Measurements from ENCODE around the gene GLTP.
"Not testable (repeated sequence)": the region's sequence is repeated elsewhere in the genome, so short reads cannot be mapped to it uniquely, and the experiment has no call there.

The GLTP gene, protein sequence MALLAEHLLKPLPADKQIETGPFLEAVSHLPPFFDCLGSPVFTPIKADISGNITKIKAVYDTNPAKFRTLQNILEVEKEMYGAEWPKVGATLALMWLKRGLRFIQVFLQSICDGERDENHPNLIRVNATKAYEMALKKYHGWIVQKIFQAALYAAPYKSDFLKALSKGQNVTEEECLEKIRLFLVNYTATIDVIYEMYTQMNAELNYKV

DNA sequence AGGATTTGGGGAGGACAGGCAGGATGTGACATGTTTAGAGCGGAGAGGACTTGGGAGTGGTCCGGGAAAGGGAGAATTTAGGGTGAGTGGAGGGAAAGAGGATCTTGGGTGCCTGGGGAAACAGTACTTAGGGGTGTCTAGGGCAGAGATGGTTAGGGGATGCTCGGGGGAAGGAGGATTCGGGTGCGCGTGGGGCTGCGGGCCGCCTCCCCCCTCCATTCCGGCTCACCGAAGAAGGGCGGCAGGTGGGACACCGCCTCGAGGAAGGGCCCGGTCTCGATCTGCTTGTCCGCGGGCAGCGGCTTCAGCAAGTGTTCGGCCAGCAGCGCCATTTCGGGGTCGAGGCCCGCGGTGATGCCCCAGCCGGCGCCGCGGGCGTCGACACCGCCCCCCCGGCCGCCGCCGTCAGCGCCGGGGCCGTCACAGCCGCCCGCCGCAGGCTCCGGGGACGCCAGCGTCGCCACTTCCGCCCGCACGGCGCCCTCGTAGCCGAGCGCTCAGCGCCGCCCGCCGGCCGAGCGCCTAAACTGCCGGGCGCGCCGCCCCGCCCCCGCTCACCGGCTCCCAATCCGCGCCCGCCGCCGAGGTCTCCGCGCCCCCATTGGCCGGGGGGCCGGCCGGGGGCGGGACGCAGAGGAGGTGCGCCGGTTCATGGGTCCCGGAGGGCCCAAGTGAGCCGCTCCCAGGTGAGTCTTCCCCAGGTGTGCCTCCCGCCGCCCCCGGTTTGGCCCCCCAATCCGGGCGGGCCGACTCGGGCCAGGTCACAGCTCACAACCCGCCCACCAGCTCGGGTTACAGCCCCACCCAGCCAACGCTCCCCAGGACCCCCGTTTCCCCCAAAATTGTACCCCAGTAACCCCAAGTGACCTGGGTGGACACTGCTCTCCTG, at the start of gene GLTP:
GLTP (minus strand) TSS at position 499 of the 889 bp plus-strand sequence; CDS start at position 332, 167 bp downstream.
- DNase-seq (ENCODE audit: low read depth, low spot score): peak; percentile 96

DNA sequence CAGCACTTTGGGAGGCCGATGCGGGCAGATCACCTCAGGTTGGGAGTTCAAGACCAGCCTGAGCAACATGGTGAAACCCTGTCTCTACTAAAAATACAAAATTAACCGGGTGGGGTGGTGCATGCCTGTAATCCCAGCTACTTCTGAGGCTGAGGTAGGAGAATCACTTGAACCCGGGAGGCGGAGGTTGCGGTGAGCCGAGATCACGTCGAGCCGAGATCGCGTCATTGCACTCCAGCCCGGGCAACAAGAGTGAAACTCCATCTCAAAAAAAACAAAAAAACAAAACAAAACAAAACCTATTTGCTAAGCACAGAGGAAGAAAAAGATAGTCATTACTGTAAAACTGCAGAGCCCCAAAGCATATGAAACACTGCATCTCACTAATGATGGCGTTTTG, 49.0 kb upstream of the GLTP start:
- DNase-seq (ENCODE audit: low read depth, low spot score): not testable (repeated sequence)

DNA sequence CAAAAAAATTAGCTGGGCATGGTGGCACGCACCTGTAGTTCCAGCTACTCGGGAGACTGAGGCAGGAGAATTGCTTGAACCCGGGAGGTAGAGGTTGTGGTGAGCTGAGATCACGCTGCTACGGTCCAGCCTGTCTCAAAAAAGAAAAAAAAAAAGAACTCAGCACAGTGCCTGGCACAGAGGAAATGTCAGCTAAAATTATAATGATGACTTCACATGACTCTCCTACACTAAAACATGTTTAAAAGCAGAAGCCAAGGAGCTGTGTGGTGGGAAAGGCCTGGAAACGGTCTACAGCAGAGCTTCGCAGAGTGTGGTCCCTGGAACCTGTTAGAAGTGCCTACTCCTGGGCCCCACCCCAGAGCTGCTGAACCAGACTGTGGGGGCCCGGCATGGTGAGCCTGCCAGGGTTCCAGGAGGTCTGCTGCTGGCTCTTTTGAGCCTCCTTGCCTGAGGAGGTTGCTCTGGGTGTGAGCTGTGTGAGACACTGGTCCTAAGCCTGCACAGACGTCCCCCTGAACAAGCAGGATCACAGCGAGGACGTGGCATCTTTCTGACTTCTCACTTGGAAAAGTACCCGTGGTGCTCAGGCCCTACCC, 47.8 kb upstream of the GLTP start:
- no peak for DNase-seq (ENCODE audit: low read depth, low spot score)

DNA sequence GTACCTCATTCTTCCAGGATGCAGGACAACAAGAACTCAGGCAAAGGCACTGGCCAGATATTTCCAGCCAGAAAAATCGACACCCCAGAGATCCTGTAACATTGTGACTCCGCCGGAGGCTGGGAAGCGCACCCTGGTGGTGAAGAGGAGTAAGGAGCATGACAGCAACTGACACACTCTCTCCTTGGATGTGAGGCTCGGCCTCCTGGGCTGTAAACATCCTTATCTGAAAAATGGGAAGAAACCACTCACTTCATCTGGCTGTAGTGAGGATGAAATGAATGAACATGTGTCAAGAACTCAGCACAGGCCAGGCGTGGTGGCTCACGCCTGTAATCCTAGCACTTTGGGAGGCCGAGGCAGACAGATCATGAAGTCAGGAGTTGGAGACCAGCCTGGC, 47.3 kb upstream of the GLTP start:
- peak; percentile 38 for DNase-seq (ENCODE audit: low read depth, low spot score)

DNA sequence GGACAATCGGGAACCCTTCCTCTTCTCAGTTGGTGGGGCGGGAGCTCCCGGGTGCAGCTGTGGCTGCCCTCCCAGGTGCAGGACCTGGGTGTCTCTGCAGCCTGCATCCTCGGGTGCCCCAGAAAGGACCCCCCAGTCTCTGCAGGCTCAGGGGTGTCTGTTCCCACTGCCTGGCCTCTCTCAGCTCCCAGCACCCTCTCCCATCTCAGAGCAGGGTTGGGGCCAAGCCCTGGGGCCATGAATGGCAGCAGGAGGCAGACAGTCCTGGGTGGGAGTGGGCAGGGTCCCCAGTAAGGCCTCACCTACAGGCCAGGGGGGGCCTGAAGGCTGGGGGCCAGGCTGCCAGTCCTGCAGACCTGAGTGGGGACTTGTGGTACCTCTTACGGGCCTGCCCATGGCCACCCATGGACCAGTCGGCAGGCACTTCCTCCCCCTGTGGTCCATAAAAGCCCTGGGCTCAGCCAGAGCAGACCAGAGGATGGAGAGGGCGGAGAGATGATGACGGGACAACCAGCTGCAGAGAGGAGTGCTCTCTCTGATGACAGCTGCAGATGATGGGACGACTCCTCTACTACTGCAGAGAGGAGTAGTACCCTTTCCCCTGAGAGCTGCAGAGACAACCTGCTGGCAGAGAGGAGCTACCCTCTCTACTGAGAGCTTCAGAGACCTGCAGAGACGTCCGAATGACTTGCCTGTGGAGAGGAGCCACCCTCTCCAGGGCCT, 46.3 kb upstream of the GLTP start:
- DNase-seq (ENCODE audit: low read depth, low spot score): no peak

DNA sequence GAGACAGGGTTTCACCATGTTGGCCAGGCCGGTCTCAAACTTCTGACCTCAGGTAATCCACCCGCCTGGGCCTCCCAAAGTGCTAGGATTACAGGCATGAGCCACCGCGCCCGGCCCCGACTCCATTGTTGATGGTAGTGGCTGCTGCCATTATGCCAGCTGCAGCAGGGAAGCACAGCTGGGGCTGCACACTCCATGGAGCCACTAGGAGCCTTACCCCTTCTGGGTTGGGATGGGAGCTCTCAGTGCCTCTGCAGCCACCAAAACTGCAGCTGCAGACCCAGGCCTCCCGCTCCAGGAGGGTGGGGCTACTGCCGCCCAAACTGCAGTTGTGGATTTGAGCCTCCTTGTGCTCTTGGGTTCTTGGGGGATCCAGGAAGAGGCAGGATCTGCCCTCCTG, 45.7 kb upstream of the GLTP start:
- no peak for DNase-seq (ENCODE audit: low read depth, low spot score)

DNA sequence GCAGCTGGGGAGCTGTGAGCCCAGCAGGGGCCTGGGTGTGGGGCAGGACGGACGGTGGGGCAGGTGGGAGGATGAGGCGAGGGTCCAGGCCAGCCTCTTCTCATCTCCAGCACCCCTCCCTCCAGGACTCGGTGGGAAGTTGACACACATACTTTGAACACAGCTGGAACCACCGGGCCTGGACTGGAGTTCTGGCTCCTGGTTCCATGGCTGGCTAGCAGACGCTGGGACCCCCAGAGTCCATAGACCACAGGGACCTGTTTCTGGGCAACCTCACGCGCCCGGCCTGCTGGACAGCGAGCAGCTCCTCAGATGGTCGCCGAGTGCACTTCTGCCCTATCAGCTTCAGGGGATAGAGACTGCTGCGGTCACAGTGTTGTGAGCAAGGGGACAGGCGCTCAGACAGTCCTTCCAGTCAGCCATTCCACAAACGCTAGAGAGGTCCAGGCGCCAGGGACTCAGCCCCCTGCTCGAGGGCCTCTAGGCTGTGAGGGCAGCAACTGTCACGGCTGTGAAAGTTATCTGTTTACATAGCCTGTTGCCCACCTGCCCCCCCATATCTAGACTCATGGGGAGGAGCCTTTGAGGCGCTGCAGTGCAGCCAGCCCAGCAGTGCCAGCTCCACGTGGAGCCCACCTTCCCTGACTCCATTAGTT, 45.0 kb upstream of the GLTP start:
- DNase-seq (ENCODE audit: low read depth, low spot score): no peak

DNA sequence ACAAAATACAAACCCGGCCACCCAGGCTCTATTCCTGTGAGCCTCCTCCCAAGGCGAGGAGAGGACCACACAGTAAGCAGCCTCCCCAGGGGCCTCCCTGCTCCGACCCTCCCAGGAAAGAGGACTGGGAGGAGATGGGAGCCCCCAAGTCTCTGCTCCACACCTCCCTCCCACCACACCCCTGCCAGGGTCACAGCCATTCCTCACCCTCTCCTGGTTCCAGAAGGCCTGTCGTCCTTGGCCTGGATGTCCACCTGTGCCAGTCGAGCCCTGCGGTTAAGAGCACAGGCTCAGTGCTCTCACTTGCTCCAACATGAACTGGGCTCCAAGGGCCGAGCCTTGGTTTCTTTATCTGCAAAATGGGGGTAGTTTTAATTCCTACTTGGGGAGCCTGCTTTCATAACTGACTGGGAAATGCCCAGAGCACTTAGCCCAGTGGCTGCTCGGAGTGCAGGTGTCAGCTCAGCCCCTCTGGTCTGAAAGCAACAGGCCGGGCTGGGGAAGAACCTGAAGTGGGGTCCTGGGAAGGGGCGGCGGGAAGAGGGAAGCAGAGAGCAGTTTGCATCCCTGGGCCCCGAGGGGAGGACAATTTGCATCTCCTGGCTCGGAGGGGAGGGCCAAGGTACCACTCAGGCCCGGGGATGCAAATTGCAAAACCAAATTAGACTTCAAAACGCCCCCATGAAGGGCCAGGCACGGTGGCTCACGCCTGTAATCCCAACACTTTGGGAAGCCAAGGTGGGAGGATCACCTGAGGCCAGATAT, 43.3 kb upstream of the GLTP start:
- no peak for DNase-seq (ENCODE audit: low read depth, low spot score)

DNA sequence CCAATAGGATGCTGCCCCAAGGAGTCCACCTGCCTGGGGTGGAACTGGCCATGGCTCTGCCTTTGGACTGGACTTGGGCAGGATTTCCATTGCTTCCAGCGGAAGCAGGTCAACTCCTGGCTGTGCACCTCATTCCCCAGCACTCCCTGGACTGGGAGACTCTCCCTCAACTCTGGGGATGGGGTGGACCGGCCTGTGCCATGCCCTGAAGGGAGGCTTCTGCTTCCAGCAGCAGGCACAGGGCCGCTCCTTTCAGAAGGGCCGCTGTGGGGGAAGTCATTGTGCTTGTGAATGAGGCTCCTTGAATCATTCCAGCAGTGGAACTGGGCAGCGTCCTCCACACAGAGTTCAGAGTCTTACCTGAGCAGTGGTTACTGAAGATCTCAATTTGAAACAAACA, 42.7 kb upstream of the GLTP start:
- no peak for DNase-seq (ENCODE audit: low read depth, low spot score)

DNA sequence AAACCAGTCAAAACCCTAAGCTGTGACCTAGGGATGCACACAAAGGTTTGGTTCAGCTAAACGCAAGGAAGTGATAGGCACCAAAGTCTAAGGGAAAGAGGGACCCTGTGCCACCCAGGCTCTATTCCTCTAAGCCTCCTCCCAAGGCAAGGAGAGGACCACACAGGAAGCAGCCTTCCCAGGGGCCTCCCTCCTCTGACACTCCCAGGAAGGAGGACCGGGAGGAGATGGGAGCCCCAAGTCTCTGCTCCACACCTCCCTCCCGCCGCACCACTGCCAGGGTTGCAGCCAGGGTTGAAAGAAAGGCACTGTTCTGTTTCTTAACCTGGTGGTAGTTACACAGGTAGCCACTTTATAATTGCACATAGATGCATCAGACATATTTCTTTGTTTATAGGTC, 41.6 kb upstream of the GLTP start:
- DNase-seq (ENCODE audit: low read depth, low spot score): no peak

DNA sequence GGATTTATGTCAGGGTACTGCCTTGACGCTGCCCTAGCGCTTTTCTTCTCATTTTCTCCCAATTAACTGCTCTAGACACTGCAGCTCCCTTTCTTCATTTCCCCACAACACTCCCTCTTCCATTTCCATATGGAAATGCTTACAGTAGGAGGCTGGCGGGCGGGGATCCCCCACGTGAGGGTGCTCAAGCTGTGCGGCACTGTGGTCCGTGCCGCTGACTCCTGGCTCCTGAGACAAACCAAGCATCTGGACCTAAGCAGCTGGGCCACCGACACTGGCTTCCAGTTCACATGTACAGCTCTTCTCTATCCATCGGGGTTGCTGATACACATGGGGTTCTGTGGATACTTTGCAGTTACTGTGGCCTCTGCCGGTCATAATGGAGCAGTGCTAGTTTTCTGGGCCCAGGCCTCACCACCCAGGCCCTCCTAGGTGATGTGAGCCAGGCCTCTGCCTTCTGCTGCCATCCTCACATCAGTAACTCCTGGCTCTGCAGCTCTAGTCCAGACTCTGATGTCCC, 40.0 kb upstream of the GLTP start:
- DNase-seq (ENCODE audit: low read depth, low spot score): no peak

DNA sequence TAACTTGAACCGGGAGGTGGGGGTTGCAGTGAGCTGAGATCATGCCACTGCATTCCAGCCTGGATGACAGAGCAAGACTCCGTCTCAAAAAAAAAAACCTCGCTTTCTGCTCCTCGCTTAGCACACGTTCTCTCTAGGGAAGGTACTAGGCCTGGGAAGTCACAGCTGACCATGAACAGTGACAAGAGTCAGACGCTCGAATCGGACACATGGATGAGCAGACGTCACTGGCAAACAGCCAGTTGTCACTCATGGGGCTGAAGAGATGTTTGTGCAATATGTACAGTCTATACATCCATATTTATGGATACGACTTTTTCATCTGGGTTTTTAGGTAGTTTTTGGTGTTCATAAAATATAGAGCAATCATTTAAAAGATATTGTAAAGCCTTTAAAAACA, 39.1 kb upstream of the GLTP start:
- DNase-seq (ENCODE audit: low read depth, low spot score): no peak

DNA sequence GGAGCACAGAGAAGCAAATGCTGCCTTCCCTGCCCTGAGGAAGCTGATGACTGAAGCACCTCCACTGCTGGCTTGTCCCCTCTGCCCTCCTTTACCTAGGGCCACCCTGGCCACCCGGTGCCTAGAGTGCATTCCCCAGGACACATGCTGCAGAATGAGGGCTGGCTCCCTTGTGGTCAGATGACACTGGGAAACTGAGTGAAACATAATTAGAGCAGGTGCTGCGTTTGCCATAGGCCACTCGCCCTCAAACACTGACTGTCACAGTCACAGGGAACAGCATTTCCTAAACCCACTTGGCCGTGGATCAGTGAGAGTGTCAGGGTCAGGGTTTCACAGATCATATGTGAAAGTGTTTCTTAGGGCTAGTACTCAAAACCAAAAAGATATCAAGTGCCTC, 35.7 kb upstream of the GLTP start:
- DNase-seq (ENCODE audit: low read depth, low spot score): no peak

DNA sequence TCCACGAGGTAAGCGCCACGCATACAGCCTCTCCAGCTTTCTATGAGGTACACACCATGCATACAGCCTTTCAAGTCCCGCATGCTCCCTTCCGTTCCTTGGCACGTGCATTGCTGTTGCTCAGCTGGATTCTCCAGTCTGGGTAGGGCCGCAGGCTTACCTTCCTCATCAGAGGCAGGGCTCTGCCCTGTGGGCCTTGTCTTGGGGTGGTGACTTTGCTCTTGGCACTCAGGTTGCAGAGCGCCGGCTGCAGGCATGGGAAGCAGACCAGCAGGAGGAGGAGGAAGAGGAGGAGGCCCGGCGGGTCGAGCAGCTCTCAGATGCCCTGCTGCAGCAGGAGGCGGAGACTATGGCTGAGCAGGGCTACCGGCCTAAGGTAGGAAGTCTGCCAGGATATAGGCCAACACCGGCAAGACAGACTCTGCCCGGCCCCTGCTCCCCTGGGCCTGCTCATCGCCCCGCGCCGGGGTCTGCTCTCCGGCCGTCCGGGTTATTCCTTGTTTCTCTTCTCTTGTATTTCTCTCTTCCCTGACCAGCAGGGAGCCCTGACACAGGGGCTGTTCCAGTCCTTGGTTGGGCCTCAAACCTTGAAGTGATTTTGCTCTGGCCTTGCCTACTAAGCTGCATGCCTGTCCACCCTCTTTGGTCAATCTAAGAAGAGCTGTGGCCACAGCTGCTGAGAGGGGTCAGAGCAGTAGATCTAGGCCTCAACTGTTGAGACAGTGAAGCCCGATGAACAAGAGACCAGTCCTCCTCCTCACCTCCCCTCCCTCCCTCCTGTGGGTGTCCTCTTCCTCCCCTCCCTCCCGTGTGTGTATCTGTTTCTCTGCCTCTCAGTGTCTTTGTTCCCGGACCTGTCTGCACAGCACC, 35.1 kb upstream of the GLTP start:
- no peak for DNase-seq (ENCODE audit: low read depth, low spot score)

DNA sequence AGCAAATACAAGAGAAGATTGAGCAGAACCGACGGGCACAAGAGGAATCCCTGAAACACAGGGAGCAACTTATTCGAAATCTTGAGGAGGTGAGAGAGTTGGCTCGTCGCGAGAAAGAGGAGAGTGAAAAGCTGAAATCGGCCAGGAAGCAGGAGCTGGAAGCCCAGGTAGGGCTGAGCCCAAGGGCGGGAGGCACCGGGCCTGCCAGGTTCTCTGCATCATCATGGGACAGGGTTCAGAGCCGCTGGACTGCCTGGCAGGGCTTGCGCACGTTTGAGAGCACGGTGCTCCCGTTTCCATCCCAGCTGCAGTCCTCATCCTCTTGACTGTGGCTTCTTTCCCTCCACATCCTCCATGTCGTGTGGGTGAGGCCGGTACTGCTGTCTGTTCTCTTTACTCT, 34.1 kb upstream of the GLTP start:
- DNase-seq (ENCODE audit: low read depth, low spot score): no peak

DNA sequence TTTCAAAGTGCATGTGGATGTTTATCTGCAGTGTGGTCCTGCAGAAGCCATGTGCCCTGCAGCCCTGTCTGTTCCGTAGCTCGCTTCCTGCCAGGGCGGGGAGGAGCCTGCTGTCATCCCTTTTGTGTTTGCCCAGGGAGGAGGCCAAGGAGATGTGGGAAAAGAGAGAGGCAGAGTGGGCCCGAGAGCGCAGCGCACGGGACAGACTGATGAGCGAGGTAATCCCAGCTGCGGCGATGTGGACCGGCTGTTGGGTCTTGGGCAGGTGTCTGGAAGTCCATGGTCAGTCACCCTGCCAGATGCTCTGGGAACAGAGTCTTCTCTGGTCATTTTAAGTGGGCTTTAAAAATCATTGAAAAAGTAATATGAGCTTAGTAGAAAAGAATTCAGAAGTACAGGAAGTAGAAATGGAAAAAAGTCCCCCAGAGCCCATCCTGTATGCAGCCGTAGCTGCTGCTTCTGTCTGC, 32.5 kb upstream of the GLTP start:
- no peak for DNase-seq (ENCODE audit: low read depth, low spot score)

DNA sequence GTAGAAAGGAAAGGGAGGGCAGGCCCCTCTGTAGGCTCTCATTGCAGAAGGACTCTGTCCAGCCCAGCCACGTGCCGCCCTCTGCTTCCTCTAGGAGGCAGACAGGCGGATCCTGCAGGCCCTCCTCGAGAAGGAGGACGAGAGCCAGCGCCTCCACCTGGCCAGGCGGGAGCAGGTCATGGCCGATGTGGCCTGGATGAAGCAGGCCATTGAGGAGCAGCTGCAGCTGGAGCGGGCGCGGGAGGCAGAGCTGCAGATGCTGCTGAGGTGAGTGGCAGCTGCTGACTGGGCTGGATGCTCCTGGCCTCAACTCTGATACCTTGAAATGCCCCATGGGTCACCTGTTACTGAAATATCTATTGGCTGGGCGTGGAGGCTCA, 30.6 kb upstream of the GLTP start:
- DNase-seq (ENCODE audit: low read depth, low spot score): peak; percentile 25

DNA sequence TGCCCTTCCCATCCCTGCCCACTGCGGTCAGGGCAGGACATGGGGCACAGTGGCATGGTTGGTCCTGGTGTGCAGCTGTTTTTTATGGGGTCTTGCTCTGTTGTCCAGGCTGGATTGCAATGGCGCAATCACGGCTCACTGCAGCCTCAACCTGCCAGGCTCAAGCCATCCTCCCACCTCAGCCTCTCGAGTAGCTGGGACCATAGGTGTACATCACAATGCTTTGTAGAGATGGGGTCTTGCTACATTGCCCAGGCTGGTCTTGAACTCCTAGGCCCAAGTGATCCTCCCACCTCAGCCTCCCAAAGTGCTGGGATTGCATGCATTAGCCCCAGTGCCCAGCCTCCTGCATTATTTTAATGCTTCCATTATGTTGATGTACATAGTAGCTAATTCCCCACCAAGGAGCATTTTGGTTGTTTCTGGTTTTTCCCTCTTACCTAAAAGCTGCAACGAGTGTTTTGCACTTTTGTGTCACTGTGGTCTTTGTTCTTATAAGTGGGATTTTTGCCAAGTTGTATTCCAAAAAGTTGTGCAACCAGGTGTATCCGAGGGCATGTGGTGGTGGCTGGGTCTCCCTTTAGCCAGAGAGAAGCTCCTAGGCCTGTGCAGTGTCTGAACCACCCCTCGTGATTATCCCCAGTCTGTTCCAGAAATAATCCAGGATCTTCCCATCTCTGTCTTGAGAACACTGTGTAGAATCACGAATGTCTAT, 30.1 kb upstream of the GLTP start:
- no peak for DNase-seq (ENCODE audit: low read depth, low spot score)

DNA sequence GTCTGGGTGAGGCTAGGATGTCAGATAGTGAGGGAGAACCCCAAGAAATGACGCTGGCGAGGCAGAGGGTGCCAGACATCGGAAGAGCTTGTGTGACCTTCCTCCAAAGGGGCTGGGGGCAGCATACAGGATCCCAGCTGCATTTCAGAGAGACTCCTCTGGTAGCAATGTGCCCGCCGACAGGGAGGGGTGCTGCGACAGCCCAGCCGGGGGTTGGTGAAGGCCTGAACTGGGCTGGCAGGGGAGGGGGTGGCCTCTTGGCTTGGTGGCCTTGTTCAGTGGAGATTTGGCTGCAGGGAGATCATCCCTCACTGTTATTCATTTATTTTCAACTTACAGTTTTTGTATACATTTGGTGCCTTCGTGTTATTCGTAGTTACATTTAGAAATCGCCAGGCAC, 25.0 kb upstream of the GLTP start:
- DNase-seq (ENCODE audit: low read depth, low spot score): no peak

Data from astrocyte of the hippocampus (primary cell).